K562 (cell line): Measurements from ENCODE around the gene SEC14L5. TPM values are rescaled to one million over a fixed set of nuclear protein-coding genes. Genes with fewer than 3 reads are reported as not detected.

ENCODE experiments used
- ATAC-seq: fragments of 200-7000 bp; cut with Tn5 transposase; 3 replicates; pipeline ENCODE4 v1.9.1; 2020; ENCODE audit warnings: moderate library complexity
- BruUV-seq: library from RNA; stranded (reverse); fragments of 400-500 nt; replicated peaks from 2 replicates; lab custom pipeline; 2021; lab: Mats Ljungman, UMichigan
- CTCF ChIA-PET: fragments of 300-600 bp; formaldehyde crosslinking; extraction: SDS; loops from one replicate; lab custom pipeline; 2021; ENCODE audit warnings: low intra/inter-chr PET ratio; lab: Yijun Ruan, JAX
- POLR2A ChIA-PET: fragments of 300-600, 350-650 bp; sonication (Branson Sonifier 250); formaldehyde crosslinking; extraction: SDS; loops from one replicate; lab custom pipeline; 2021; ENCODE audit warnings: antibody characterized with exemption, inconsistent platforms; lab: Yijun Ruan, JAX
- DNase-seq, 4 experiments: peaks; one replicate each; pipeline versions ENCODE4 v3.0.0 to v3.0.0-alpha.2; 2011 to 2018; ENCODE audit warnings: low spot score in 3 of 4, mixed read lengths in 3 of 4; ENCODE audit errors: extremely low read depth in 1 of 4
- FAIRE-seq: peaks from 2 replicates; lab custom pipeline; 2011; peaks lifted over from hg19 to GRCh38; lab: Jason Lieb, UNC
- H2AFZ ChIP-seq: 2 replicates; pipeline ENCODE4 v1.6.0; 2011; ENCODE audit warnings: low read depth, low read length, control low read depth, inconsistent platforms
- H3K27ac ChIP-seq: fragments of 200-600 bp; 3 replicates; pipeline ENCODE4 v1.8.0; 2011; ENCODE audit warnings: low read depth, mild to moderate bottlenecking, control low read depth, inconsistent platforms, low read length, moderate library complexity, mixed read lengths; ENCODE audit errors: extremely low read depth
- H3K27me3 ChIP-seq, 2 experiments: fragments of 300-600 bp in 1 of 2; 2 replicates in 1 of 2; 3 replicates in 1 of 2; pipeline versions ENCODE4 v1.6.0 to v1.8.0; 2011; ENCODE audit warnings: inconsistent platforms in 2 of 2, low read length in 2 of 2, mild to moderate bottlenecking in 1 of 2, mixed read lengths in 1 of 2, moderate library complexity in 1 of 2; ENCODE audit not compliant: control insufficient read depth in 2 of 2, insufficient read depth in 2 of 2
- H3K36me3 ChIP-seq: fragments of 300-600 bp; 3 replicates; pipeline ENCODE4 v1.8.0; 2011; ENCODE audit warnings: mild to moderate bottlenecking, low read length, inconsistent platforms; ENCODE audit not compliant: control insufficient read depth, insufficient read depth
- H3K4me1 ChIP-seq, 2 experiments: fragments of 200-600 bp in 1 of 2; replicated peaks in 1 of 2; 2 replicates in 1 of 2; 3 replicates in 1 of 2; pipeline versions ENCODE4 v1.5.1 to v1.8.0; 2011; ENCODE audit warnings: inconsistent platforms in 2 of 2, low read length in 2 of 2, mild to moderate bottlenecking in 1 of 2, mixed read lengths in 1 of 2, moderate library complexity in 1 of 2; ENCODE audit not compliant: control insufficient read depth in 2 of 2, insufficient read depth in 2 of 2
- H3K4me2 ChIP-seq: 2 replicates; pipeline ENCODE4 v1.6.1; 2011; ENCODE audit warnings: low read length, control low read depth, inconsistent platforms, mixed read lengths; ENCODE audit not compliant: insufficient read depth
- H3K4me3 ChIP-seq: fragments of 200-600 bp; sonication (generic), shearing (Covaris generic); 2 replicates; pipeline ENCODE4 v1.5.1; 2016; ENCODE audit warnings: control low read depth, inconsistent platforms
- H3K79me2 ChIP-seq: fragments of 200-600 bp; 3 replicates; pipeline ENCODE4 v1.8.0; 2011; ENCODE audit warnings: low read length, inconsistent platforms; ENCODE audit not compliant: control insufficient read depth, insufficient read depth
- H3K9ac ChIP-seq, 2 experiments: 2 replicates each; pipeline versions ENCODE4 v1.6.0 to v1.6.1; 2011; ENCODE audit warnings: low read depth in 2 of 2, low read length in 2 of 2, control low read depth in 1 of 2, inconsistent platforms in 1 of 2, mild to moderate bottlenecking in 1 of 2, mixed read lengths in 1 of 2; ENCODE audit not compliant: insufficient read depth in 1 of 2
- H3K9me1 ChIP-seq: one replicate; pipeline ENCODE4 v1.6.0; 2011; ENCODE audit warnings: inconsistent platforms, mild to moderate bottlenecking, low read length, moderate library complexity; ENCODE audit not compliant: control insufficient read depth, insufficient read depth
- H3K9me3 ChIP-seq: replicated peaks from 2 replicates; pipeline ENCODE4 v1.5.1; 2011; ENCODE audit warnings: low read depth, low read length, inconsistent platforms; ENCODE audit not compliant: control insufficient read depth, insufficient read depth
- H4K20me1 ChIP-seq: replicated peaks from 2 replicates; pipeline ENCODE4 v1.6.1; 2011; ENCODE audit warnings: low read length, inconsistent platforms, mixed read lengths; ENCODE audit not compliant: control insufficient read depth, insufficient read depth
- ATF3 ChIP-seq, 2 experiments: fragments of 450-650 bp in 1 of 2; sonication (generic) in 1 of 2; formaldehyde crosslinking in 1 of 2; IDR thresholded peaks in 1 of 2; conservative IDR thresholded peaks in 1 of 2; 2 replicates each; pipeline versions ENCODE4 v1.6.1 to v1.8.1; 2016 to 2023; ENCODE audit warnings: mild to moderate bottlenecking in 2 of 2, moderate library complexity in 2 of 2, inconsistent platforms in 1 of 2, missing genetic modification reagents in 1 of 2
- CEBPG ChIP-seq, 3 experiments: fragments of 200-800 bp in 1 of 3; sonication (Bioruptor generic) in 1 of 3; sonication (generic) in 1 of 3; formaldehyde crosslinking in 1 of 3; IDR thresholded peaks in 2 of 3; conservative IDR thresholded peaks in 1 of 3; 2 replicates each; pipeline versions ENCODE4 v1.6.1 to v1.8.0; 2016 to 2022; ENCODE audit warnings: missing compliant biosample characterization in 2 of 3, missing genetic modification characterization in 2 of 3, mild to moderate bottlenecking in 1 of 3, missing genetic modification reagents in 1 of 3
- GATAD2A ChIP-seq: fragments of 450-650 bp; IDR thresholded peaks from 2 replicates; pipeline ENCODE4 v1.6.1; 2017
- THRB ChIP-seq: fragments of 450-650 bp; formaldehyde crosslinking; conservative IDR thresholded peaks from 2 replicates; pipeline ENCODE4 v1.4.0; 2022; ENCODE audit warnings: mild to moderate bottlenecking, missing genetic modification characterization
- ZFP36 ChIP-seq: fragments of 150-350 bp; IDR thresholded peaks from 2 replicates; pipeline ENCODE4 v1.6.1; 2018; ENCODE audit warnings: low read length, low read depth; ENCODE audit not compliant: partially characterized antibody
- ZNF717 ChIP-seq: fragments of 250-450 bp; sonication (Bioruptor Pico); IDR thresholded peaks from 2 replicates; pipeline ENCODE4 v1.5.0; 2021
- WGBS: fragments of 100-300 bp; shearing (Covaris generic); methylation state at CpG from one replicate; pipeline ENCODE4 v1.1.6; 2016; ENCODE audit warnings: low coverage, mixed read lengths; ENCODE audit not compliant: insufficient coverage; ENCODE audit errors: missing lambda C conversion rate; 5-methylcytosine and 5-hydroxymethylcytosine counted together
- in situ Hi-C: fragments of 300-500 bp; cut with MboI; formaldehyde crosslinking; loops from 4 replicates; pipeline ENCODE4 v1.15.0; 2018; ENCODE audit warnings: inconsistent platforms, mixed read lengths
- intact Hi-C: fragments of 100-400 bp; cut with micrococcal nuclease; formaldehyde crosslinking; loops from 2 replicates; pipeline ENCODE4 v1.14.2; 2022
- polyA plus RNA-seq, 8 experiments: library from polyadenylated mRNA; depleted of rRNA in 4 of 8; stranded (reverse) in 5 of 8; unstranded in 3 of 8; fragments of >200 nt; fragmentation: Nextera tagmentation in 2 of 8; fragmentation: Illumina TruSeq in 1 of 8; extraction: Ambion mirVana in 2 of 8; extraction: Trizol in 1 of 8; gene quantifications; 2 replicates each; pipeline versions ENCODE4 v1.2.1 to v1.2.3, GENCODE V29; 2011 to 2014; ENCODE audit warnings: inconsistent platforms in 1 of 8, missing spikeins in 1 of 8
- total RNA-seq, 7 experiments: library from RNA; depleted of rRNA in 6 of 7; stranded (reverse); fragments of >200 nt in 6 of 7; fragmentation: Illumina TruSeq in 2 of 7; extraction: Trizol in 2 of 7; gene quantifications; 2 replicates each; pipeline versions ENCODE4 v1.2.1 to v1.2.3, GENCODE V29; 2011 to 2021; ENCODE audit warnings: low replicate concordance in 1 of 7

SEC14L5 gene
- total and polyA plus RNA-seq, 9 of the 15 experiments (the other 6 are each of a cell fraction or from before 2014, with no cell fraction given) = 0.11 TPM; not detected in 8

DNA sequence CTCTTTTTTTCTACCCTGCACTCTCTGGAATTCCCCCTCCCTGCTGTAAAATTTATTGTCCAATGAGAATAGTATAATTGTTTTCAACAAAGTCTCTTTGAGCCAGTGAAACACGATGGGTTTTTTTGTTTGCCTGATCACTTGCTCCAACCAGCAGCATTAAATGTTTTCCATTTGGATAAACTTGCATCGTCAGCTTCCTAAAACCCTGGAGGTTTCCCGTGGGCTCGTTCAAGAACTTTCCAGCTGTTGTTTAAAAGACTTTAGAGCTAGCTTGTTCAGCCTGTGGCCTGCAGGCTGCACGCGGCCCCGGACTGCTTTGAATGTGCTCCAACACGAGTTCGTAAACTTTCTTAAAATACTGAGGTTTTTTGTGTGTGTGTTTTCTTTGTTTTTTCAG, 60.7 kb downstream of the SEC14L5 start (continued):
- TF ChIP-seq THRB (CRISPR knock-in tag) (no peak), ZNF717 (CRISPR knock-in tag) (no peak), GATAD2A (no peak)

- no peaks in the 10 kb centered on the region for H3K9me1 ChIP-seq
- peaks cover 0 to 5% of the 10 kb centered on the region in 2 experiments; a peak in 1 of 5 replicates for H3K4me1 ChIP-seq
- H3K27ac ChIP-seq = no peak overlapping the region
- no peaks in the 10 kb centered on the region for H3K79me2 ChIP-seq
- no TSS peak for BruUV-seq
- no peak overlapping the region for H2AFZ ChIP-seq
- intact Hi-C loops = no loop called here
- no peaks in the 10 kb centered on the region; the same call in 1 of the 2 replicates for H4K20me1 ChIP-seq
- FAIRE-seq = no peak
- ChIA-PET POLR2A (interaction anchor here (1.4 kb wide), 1 partner anchor 9 kb away, joined by 7 read pairs; no protein-coding TSS in a partner anchor), CTCF (no interaction called here)
- H3K4me2 ChIP-seq = no peak overlapping the region
- 8% methylated on average over 6 of the region's 6 CpGs for WGBS
- no peak for DNase-seq
- H3K4me3 ChIP-seq = no peak overlapping the region
- H3K9ac ChIP-seq = no peak overlapping the region
- TF ChIP-seq ZFP36 = no peak
- peak; percentile 76 for TF ChIP-seq CEBPG (CRISPR knock-in tag; IDR thresholded peaks at IDR 0.05)
- TF ChIP-seq CEBPG (tag; conservative IDR thresholded peaks at IDR 0.05 in 1 of 2, IDR thresholded peaks at IDR 0.05 in 1 of 2) = peak in 1 of 2 experiments; percentile 34; a peak in 1 of 4 replicates
- TF ChIP-seq ATF3 (IDR thresholded peaks at IDR 0.05) = peak; percentile 62
- no peak for TF ChIP-seq ATF3 (CRISPR knock-in tag; conservative IDR thresholded peaks at IDR 0.05)
- no peaks in the 10 kb centered on the region for H3K36me3 ChIP-seq
- H3K27me3 ChIP-seq = peaks cover 11 to 59% of the 10 kb centered on the region in 2 experiments; a peak in 4 of 5 replicates
- ATAC-seq = peak; percentile 71
- in situ Hi-C loops = no loop called here
- no peaks in the 10 kb centered on the region for H3K9me3 ChIP-seq
Observed at GRCh38 chr16:5019775-5020174, 61.6 kb downstream of the SEC14L5 start.
